Measurements from ENCODE around the gene RASEF. TPM values are rescaled to one million over a fixed set of nuclear protein-coding genes. Genes with fewer than 3 reads are reported as not detected.

Gene RASEF
- total and polyA plus RNA-seq, 8 donors = 10.3 to 27.3 (median 19.1) TPM

- WGBS, 2 donors = 81% methylated on average over 3 of the region's 3 CpGs
- no peak overlapping the region for H3K4me3 ChIP-seq
- no peaks in the 10 kb centered on the region for H3K9me3 ChIP-seq
- H3K4me1 ChIP-seq = no peaks in the 10 kb centered on the region
- no peaks in the 10 kb centered on the region for H3K27me3 ChIP-seq
- no peaks in the 10 kb centered on the region for H3K36me3 ChIP-seq
- TF ChIP-seq, protein P1, sequence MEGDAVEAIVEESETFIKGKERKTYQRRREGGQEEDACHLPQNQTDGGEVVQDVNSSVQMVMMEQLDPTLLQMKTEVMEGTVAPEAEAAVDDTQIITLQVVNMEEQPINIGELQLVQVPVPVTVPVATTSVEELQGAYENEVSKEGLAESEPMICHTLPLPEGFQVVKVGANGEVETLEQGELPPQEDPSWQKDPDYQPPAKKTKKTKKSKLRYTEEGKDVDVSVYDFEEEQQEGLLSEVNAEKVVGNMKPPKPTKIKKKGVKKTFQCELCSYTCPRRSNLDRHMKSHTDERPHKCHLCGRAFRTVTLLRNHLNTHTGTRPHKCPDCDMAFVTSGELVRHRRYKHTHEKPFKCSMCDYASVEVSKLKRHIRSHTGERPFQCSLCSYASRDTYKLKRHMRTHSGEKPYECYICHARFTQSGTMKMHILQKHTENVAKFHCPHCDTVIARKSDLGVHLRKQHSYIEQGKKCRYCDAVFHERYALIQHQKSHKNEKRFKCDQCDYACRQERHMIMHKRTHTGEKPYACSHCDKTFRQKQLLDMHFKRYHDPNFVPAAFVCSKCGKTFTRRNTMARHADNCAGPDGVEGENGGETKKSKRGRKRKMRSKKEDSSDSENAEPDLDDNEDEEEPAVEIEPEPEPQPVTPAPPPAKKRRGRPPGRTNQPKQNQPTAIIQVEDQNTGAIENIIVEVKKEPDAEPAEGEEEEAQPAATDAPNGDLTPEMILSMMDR (IDR thresholded peaks at IDR 0.05) = no peak
- no peak overlapping the region for H3K27ac ChIP-seq
- FAIRE-seq (no peak), ATAC-seq (no peak), DNase-seq (no peak)
- intact Hi-C loops (cut with DNase I) = no loop called here
Measured at GRCh38 chr9:82972446-82972845, 90.5 kb downstream of the RASEF start.

- FAIRE-seq (no peak), ATAC-seq (no peak), DNase-seq (no peak)
- WGBS, 2 donors = 56 to 66% methylated on average over 3 of the region's 3 CpGs
- TF ChIP-seq, protein P1 (IDR thresholded peaks at IDR 0.05) = no peak
- intact Hi-C loops (cut with DNase I) = no loop called here
- Histone ChIP-seq H3K4me3 (no peak overlapping the region), H3K9me3 (no peaks in the 10 kb centered on the region), H3K36me3 (no peaks in the 10 kb centered on the region), H3K4me1 (no peaks in the 10 kb centered on the region), H3K27me3 (no peaks in the 10 kb centered on the region), H3K27ac (no peak overlapping the region)
Measured at GRCh38 chr9:82970359-82970758, 92.6 kb downstream of the RASEF start.

GRCh38 chr9:82969291-82969690 lies 93.7 kb downstream of the RASEF start:
- no peak for FAIRE-seq
- Histone ChIP-seq H3K4me1 (no peaks in the 10 kb centered on the region), H3K27me3 (no peaks in the 10 kb centered on the region), H3K9me3 (no peaks in the 10 kb centered on the region), H3K27ac (no peak overlapping the region), H3K4me3 (no peak overlapping the region), H3K36me3 (no peaks in the 10 kb centered on the region)
- DNase-seq = no peak
- intact Hi-C loops (cut with DNase I) = no loop called here
- TF ChIP-seq, protein P1 (IDR thresholded peaks at IDR 0.05) = no peak
- whole genome bisulfite sequencing, 2 donors = 86 to 91% methylated on average over 4 of the region's 4 CpGs
- ATAC-seq = no peak

GRCh38 chr9:82968816-82969215 lies 94.1 kb downstream of the RASEF start:
- TF ChIP-seq, protein P1 (IDR thresholded peaks at IDR 0.05) = no peak
- WGBS, 2 donors = 81 to 88% methylated on average over 1 of the region's 1 CpG
- no peak for ATAC-seq
- no peak for DNase-seq
- Histone ChIP-seq H3K4me1 (no peaks in the 10 kb centered on the region), H3K36me3 (no peaks in the 10 kb centered on the region), H3K27ac (no peak overlapping the region), H3K27me3 (no peaks in the 10 kb centered on the region), H3K9me3 (no peaks in the 10 kb centered on the region), H3K4me3 (no peak overlapping the region)
- FAIRE-seq = no peak
- intact Hi-C loops (cut with DNase I) = no loop called here

DNA sequence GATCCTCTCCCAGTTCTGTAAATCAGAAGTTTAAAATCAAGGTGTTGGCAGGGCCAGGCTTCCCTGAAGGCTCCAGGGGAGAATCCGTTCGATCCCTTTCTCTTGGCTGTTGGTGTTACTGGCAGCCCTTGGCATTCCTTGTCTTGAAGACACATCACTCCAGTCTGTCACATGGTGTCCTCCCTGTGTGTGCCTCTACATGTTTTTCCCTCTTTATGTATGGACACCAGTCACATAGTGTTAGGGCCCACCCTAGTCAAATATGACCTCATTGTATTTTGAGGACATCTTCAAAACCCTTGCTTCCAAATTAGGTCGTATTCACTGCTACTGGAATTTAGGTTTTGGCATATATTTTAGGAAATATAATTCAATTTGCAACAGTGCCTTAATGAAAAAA lies 94.6 kb downstream of the RASEF start:
- H3K27ac ChIP-seq = no peak overlapping the region
- TF ChIP-seq, protein P1 (IDR thresholded peaks at IDR 0.05) = no peak
- DNase-seq (no peak), ATAC-seq (no peak), FAIRE-seq (no peak)
- H3K36me3 ChIP-seq = no peaks in the 10 kb centered on the region
- H3K4me3 ChIP-seq = no peak overlapping the region
- H3K9me3 ChIP-seq = no peaks in the 10 kb centered on the region
- intact Hi-C loops (cut with DNase I) = no loop called here
- H3K4me1 ChIP-seq = no peaks in the 10 kb centered on the region
- no peaks in the 10 kb centered on the region for H3K27me3 ChIP-seq
- 80 to 81% methylated on average over 3 of the region's 3 CpGs for WGBS, 2 donors
